Measurements from ENCODE around the gene ITPKB.

The ITPKB gene

GRCh38 chr1:226682871-226683814 lies 55.9 kb downstream of the ITPKB start:
- no peak overlapping the region for H3K27ac ChIP-seq (ENCODE audit: low read length)
- no peak overlapping the region for H3K9ac ChIP-seq (ENCODE audit: low read depth, low read length)
- no peak overlapping the region for H3K4me3 ChIP-seq (ENCODE audit: low read depth in 1 of 2, low read length in 2 of 2)
- H3K4me2 ChIP-seq (ENCODE audit: insufficient read depth, low read length), result no peak overlapping the region
- no peaks in the 10 kb centered on the region for H3K9me3 ChIP-seq (ENCODE audit: insufficient read depth, low read length, severe bottlenecking)
- H2AFZ ChIP-seq (ENCODE audit: low read depth, low read length), result no peak overlapping the region
- TF ChIP-seq CTCF (IDR thresholded peaks at IDR 0.05; ENCODE audit: borderline replicate concordance, extremely low read depth, low read length, poor library complexity, severe bottlenecking) (no peak), EZH2 (IDR thresholded peaks at IDR 0.05; ENCODE audit: borderline replicate concordance, low read depth, low read length, severe bottlenecking) (no peak)
- peaks cover 9% of the 10 kb centered on the region for H3K4me1 ChIP-seq (ENCODE audit: insufficient read depth, low read length)
- 0 out of 3 replicates have a peak, but pooled peaks have one; percentile 20 for ATAC-seq (ENCODE audit: insufficient read depth, low read depth)
- H3K36me3 ChIP-seq (ENCODE audit: insufficient read depth, low read length), result peaks cover 15% of the 10 kb centered on the region
- peaks cover 65% of the 10 kb centered on the region for H3K79me2 ChIP-seq (ENCODE audit: insufficient read depth, low read length)
- H4K20me1 ChIP-seq (ENCODE audit: insufficient read depth, low read length), result peaks cover 18% of the 10 kb centered on the region; the same call in 1 of the 2 replicates
- H3K27me3 ChIP-seq (ENCODE audit: insufficient read depth, low read length, poor library complexity), result no peaks in the 10 kb centered on the region
- DNase-seq, result no peak

- peaks cover 58% of the 10 kb centered on the region for H3K79me2 ChIP-seq (ENCODE audit: insufficient read depth, low read length)
- H3K27ac ChIP-seq (ENCODE audit: low read length), result no peak overlapping the region
- no peak overlapping the region for H3K4me2 ChIP-seq (ENCODE audit: insufficient read depth, low read length)
- peaks cover 8% of the 10 kb centered on the region for H3K36me3 ChIP-seq (ENCODE audit: insufficient read depth, low read length)
- no peaks in the 10 kb centered on the region for H3K27me3 ChIP-seq (ENCODE audit: insufficient read depth, low read length, poor library complexity)
- DNase-seq (no peak), ATAC-seq (ENCODE audit: insufficient read depth, low read depth) (no peak)
- H4K20me1 ChIP-seq (ENCODE audit: insufficient read depth, low read length), result peaks cover 14% of the 10 kb centered on the region
- H3K4me1 ChIP-seq (ENCODE audit: insufficient read depth, low read length), result peaks cover 21% of the 10 kb centered on the region
- H3K9ac ChIP-seq (ENCODE audit: low read depth, low read length), result no peak overlapping the region
- no peak overlapping the region for H3K4me3 ChIP-seq (ENCODE audit: low read depth in 1 of 2, low read length in 2 of 2)
- H2AFZ ChIP-seq (ENCODE audit: low read depth, low read length), result no peak overlapping the region
- H3K9me3 ChIP-seq (ENCODE audit: insufficient read depth, low read length, severe bottlenecking), result no peaks in the 10 kb centered on the region
- TF ChIP-seq EZH2 (IDR thresholded peaks at IDR 0.05; ENCODE audit: borderline replicate concordance, low read depth, low read length, severe bottlenecking) (no peak), CTCF (IDR thresholded peaks at IDR 0.05; ENCODE audit: borderline replicate concordance, extremely low read depth, low read length, poor library complexity, severe bottlenecking) (no peak)
Observed at GRCh38 chr1:226681652-226682493, 57.2 kb downstream of the ITPKB start.

- Histone ChIP-seq H2AFZ (ENCODE audit: low read depth, low read length) (no peak overlapping the region), H3K36me3 (ENCODE audit: insufficient read depth, low read length) (peaks cover 8% of the 10 kb centered on the region), H3K4me3 (ENCODE audit: low read depth in 1 of 2, low read length in 2 of 2) (no peak overlapping the region), H3K27me3 (ENCODE audit: insufficient read depth, low read length, poor library complexity) (no peaks in the 10 kb centered on the region), H3K9ac (ENCODE audit: low read depth, low read length) (no peak overlapping the region), H3K9me3 (ENCODE audit: insufficient read depth, low read length, severe bottlenecking) (no peaks in the 10 kb centered on the region), H3K4me2 (ENCODE audit: insufficient read depth, low read length) (no peak overlapping the region), H3K27ac (ENCODE audit: low read length) (no peak overlapping the region), H4K20me1 (ENCODE audit: insufficient read depth, low read length) (peaks cover 6% of the 10 kb centered on the region), H3K79me2 (ENCODE audit: insufficient read depth, low read length) (peaks cover 56% of the 10 kb centered on the region), H3K4me1 (ENCODE audit: insufficient read depth, low read length) (peaks cover 34% of the 10 kb centered on the region)
- no peak for DNase-seq
- no peak for TF ChIP-seq EZH2 (IDR thresholded peaks at IDR 0.05; ENCODE audit: borderline replicate concordance, low read depth, low read length, severe bottlenecking)
- TF ChIP-seq CTCF (IDR thresholded peaks at IDR 0.05; ENCODE audit: borderline replicate concordance, extremely low read depth, low read length, poor library complexity, severe bottlenecking), result no peak
- ATAC-seq (ENCODE audit: insufficient read depth, low read depth), result no peak
Observed at GRCh38 chr1:226680653-226681052, 58.4 kb downstream of the ITPKB start.

Data from DND-41 (cell line).